ENCODE results near the gene SKIC2. TPM values are rescaled to one million over a fixed set of nuclear protein-coding genes. Genes with fewer than 3 reads are reported as not detected.
"Not testable (repeated sequence)": the region's sequence is repeated elsewhere in the genome, so short reads cannot be mapped to it uniquely, and the experiment has no call there.

SKIC2 gene
- total RNA-seq, 3 donors from 2014 or later (not counting 1 experiment from before 2014, with no cell fraction given), result 119 to 184 (median 151) TPM

DNA sequence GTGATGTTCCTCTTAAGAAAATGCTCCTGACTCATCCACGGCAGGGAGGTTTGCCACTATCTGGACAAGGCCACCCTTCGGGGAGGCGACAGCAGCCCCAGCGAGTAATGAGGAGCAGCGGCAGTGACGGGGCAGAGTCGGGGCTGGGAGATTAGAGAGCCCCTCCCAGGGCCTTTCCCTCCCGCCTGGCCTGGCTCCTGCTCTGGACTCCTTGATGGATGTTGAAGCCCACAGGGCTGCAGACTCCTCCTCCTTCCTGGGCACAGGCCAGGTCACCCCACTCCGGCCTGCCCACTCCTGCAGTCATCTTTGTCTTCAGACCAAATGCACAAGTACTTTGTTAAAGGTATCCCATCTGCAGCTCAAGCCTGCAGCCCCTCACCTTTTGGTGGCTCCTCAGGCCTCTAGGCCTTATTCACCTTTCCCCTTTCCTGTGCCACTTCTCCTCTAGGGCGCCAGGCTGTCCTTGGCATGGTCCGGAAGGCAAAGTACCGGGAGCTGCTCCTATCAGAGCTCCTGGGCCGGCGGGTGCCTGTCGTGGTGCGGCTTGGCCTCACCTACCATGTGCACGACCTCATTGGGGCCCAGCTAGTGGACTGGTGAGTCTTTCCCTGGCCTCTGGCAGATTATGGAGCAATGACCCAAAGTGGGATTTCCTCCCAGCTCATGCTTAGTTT, 54.1 kb downstream of the SKIC2 start:
- DNase-seq; H3K27ac Mint-ChIP-seq; H3K9me3 ChIP-seq (ENCODE audit: control insufficient read depth, insufficient read depth, low read length); H3K4me3 Mint-ChIP-seq; ATAC-seq; H3K4me1 Mint-ChIP-seq; H3K36me3 ChIP-seq (ENCODE audit: control insufficient read depth, insufficient read depth, low read length); H3K27me3 ChIP-seq (ENCODE audit: control insufficient read depth, insufficient read depth, low read length); H3K36me3 Mint-ChIP-seq; H3K9me3 Mint-ChIP-seq; H3K4me3 ChIP-seq (ENCODE audit: low read length); intact Hi-C loops (cut with micrococcal nuclease); H3K27ac ChIP-seq (ENCODE audit: low read length); H3K4me1 ChIP-seq (ENCODE audit: control insufficient read depth, insufficient read depth, low read length); H3K27me3 Mint-ChIP-seq (ENCODE audit: low read depth in 2 of 2): not testable (repeated sequence)
- WGBS (ENCODE audit: insufficient coverage), result 92% methylated on average over 12 of the region's 17 CpGs

DNA sequence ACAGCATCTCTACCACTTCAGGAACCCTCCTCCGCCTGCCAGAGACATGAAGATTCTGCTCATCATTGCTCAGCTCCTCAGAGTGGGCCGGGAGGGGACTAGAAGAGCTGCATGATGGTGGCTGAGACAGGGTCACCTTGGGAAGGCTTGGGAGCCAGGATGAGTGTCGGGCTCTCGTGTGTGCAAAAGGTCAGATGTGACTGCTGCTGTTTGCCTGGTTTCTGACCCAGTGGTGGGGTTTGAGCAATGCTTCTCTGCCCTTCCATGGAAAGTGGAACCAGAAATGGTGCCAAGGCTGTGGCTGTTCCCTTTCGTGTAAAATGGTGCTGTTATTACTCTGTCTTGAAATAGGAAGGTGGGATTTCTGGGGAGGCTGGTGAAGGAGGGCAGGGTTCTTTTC, 54.8 kb downstream of the SKIC2 start:
- H3K9me3 Mint-ChIP-seq; ATAC-seq; H3K27me3 Mint-ChIP-seq (ENCODE audit: low read depth in 2 of 2); H3K4me1 ChIP-seq (ENCODE audit: control insufficient read depth, insufficient read depth, low read length); H3K27ac ChIP-seq (ENCODE audit: low read length); H3K4me1 Mint-ChIP-seq; H3K4me3 Mint-ChIP-seq; H3K9me3 ChIP-seq (ENCODE audit: control insufficient read depth, insufficient read depth, low read length); H3K27ac Mint-ChIP-seq; H3K27me3 ChIP-seq (ENCODE audit: control insufficient read depth, insufficient read depth, low read length); H3K4me3 ChIP-seq (ENCODE audit: low read length); DNase-seq; H3K36me3 Mint-ChIP-seq; H3K36me3 ChIP-seq (ENCODE audit: control insufficient read depth, insufficient read depth, low read length); intact Hi-C loops (cut with micrococcal nuclease): not testable (repeated sequence)
- WGBS (ENCODE audit: insufficient coverage), result no CpG with 5 or more reads among the region's 5 CpGs

- H3K9me3 Mint-ChIP-seq; H3K36me3 Mint-ChIP-seq; H3K36me3 ChIP-seq (ENCODE audit: control insufficient read depth, insufficient read depth, low read length); H3K4me3 Mint-ChIP-seq; intact Hi-C loops (cut with micrococcal nuclease); H3K27me3 ChIP-seq (ENCODE audit: control insufficient read depth, insufficient read depth, low read length); ATAC-seq; H3K4me1 ChIP-seq (ENCODE audit: control insufficient read depth, insufficient read depth, low read length); H3K9me3 ChIP-seq (ENCODE audit: control insufficient read depth, insufficient read depth, low read length); H3K27me3 Mint-ChIP-seq (ENCODE audit: low read depth in 2 of 2); H3K4me1 Mint-ChIP-seq; H3K27ac Mint-ChIP-seq; DNase-seq; H3K4me3 ChIP-seq (ENCODE audit: low read length); H3K27ac ChIP-seq (ENCODE audit: low read length): not testable (repeated sequence)
- no CpG with 5 or more reads among the region's 6 CpGs for WGBS (ENCODE audit: insufficient coverage)
These were observed 55.6 kb downstream of the SKIC2 start, which contains the start of gene C4B for GRCh38 chr6:32014547-32014946. C4B (plus strand) TSS chr6:32014795; CDS start chr6:32014846, 51 bp downstream.

Other genes with a start within 250 kb of the SKIC2 start
- gene LY6G6D, start 243.8 kb upstream of the SKIC2 start, total RNA-seq, result under 1 TPM in 1 of 3 donors, not detected in 2; 0.94 TPM
- gene LY6G6C, start 237.4 kb upstream of the SKIC2 start, total RNA-seq, result not detected
- 10 to 100 TPM in 2 of 3 donors, 1 to 10 TPM in 1; 9.4 to 19.0 (median 12.8) TPM for gene MPIG6B, start 235.8 kb upstream of the SKIC2 start, total RNA-seq
- gene DDAH2, start 229.9 kb upstream of the SKIC2 start, total RNA-seq, result 10 to 100 TPM; 22.3 to 36.1 (median 24.6) TPM
- gene CLIC1, start 222.6 kb upstream of the SKIC2 start, total RNA-seq, result 100 to 1,000 TPM; 348 to 363 (median 355) TPM
- 10 to 100 TPM; 28.2 to 44.6 (median 43.7) TPM for gene MSH5, start 219.2 kb upstream of the SKIC2 start, total RNA-seq
- gene SAPCD1, start 196.5 kb upstream of the SKIC2 start, total RNA-seq, result 10 to 100 TPM in 1 of 3 donors, 1 to 10 TPM in 2; 5.4 to 14.5 (median 6.9) TPM
- 1 to 10 TPM; 2.4 to 4.7 (median 3.2) TPM for gene VWA7, start 181.8 kb upstream of the SKIC2 start, total RNA-seq
- 10 to 100 TPM; 45.2 to 58.6 (median 49.2) TPM for gene VARS1, start 163.4 kb upstream of the SKIC2 start, total RNA-seq
- gene LSM2, start 152.2 kb upstream of the SKIC2 start, total RNA-seq, result 10 to 100 TPM; 28.1 to 34.9 (median 29.2) TPM
- 1 to 10 TPM; 2.0 to 4.5 (median 3.6) TPM for gene HSPA1L, start 143.9 kb upstream of the SKIC2 start, total RNA-seq
- 10 to 100 TPM; 24.4 to 34.6 (median 34.5) TPM for gene HSPA1A, start 143.6 kb upstream of the SKIC2 start, total RNA-seq
- gene HSPA1B, start 131.4 kb upstream of the SKIC2 start, total RNA-seq, result 100 to 1,000 TPM in 1 of 3 donors, 10 to 100 TPM in 1, 1 to 10 TPM in 1; 8.5 to 112 (median 15.3) TPM
- 10 to 100 TPM; 36.1 to 69.6 (median 51.5) TPM for gene NEU1, start 96.4 kb upstream of the SKIC2 start, total RNA-seq
- gene SLC44A4, start 80.2 kb upstream of the SKIC2 start, total RNA-seq, result under 1 TPM in 1 of 3 donors, not detected in 2; 0.48 TPM
- gene EHMT2, start 61.5 kb upstream of the SKIC2 start, total RNA-seq, result 10 to 100 TPM; 49.3 to 56.6 (median 55.8) TPM
- gene ZBTB12, start 57.1 kb upstream of the SKIC2 start, total RNA-seq, result under 1 TPM; 0.54 to 0.77 (median 0.63) TPM
- gene C2, start 31.5 kb upstream of the SKIC2 start, total RNA-seq, result 1 to 10 TPM in 2 of 3 donors, under 1 TPM in 1; 0.55 to 1.3 (median 1.0) TPM
- gene CFB, start 13.1 kb upstream of the SKIC2 start, total RNA-seq, result under 1 TPM in 1 of 3 donors, not detected in 2; 0.45 TPM
- 10 to 100 TPM; 52.6 to 62.3 (median 56.3) TPM for gene NELFE, start 204 bp upstream of the SKIC2 start, total RNA-seq
- 10 to 100 TPM; 37.9 to 54.3 (median 49.0) TPM for gene DXO, start 13.0 kb downstream of the SKIC2 start, total RNA-seq
- 1 to 10 TPM; 5.0 to 8.2 (median 5.4) TPM for gene C4A, start 22.9 kb downstream of the SKIC2 start, total RNA-seq
- 1 to 10 TPM; 4.0 to 5.1 (median 4.6) TPM for gene C4B, start 55.6 kb downstream of the SKIC2 start, total RNA-seq
- gene CYP21A2, start 79.2 kb downstream of the SKIC2 start, total RNA-seq, result under 1 TPM in 2 of 3 donors, not detected in 1; 0.28 to 0.43 TPM
- 10 to 100 TPM; 11.7 to 15.2 (median 13.5) TPM for gene TNXB, start 150.2 kb downstream of the SKIC2 start, total RNA-seq
- gene ATF6B, start 169.1 kb downstream of the SKIC2 start, total RNA-seq, result 100 to 1,000 TPM; 157 to 187 (median 178) TPM
- gene FKBPL, start 171.1 kb downstream of the SKIC2 start, total RNA-seq, result 1 to 10 TPM; 1.8 to 3.2 (median 2.4) TPM
- gene PRRT1, start 192.8 kb downstream of the SKIC2 start, total RNA-seq, result under 1 TPM; 0.38 to 0.63 (median 0.54) TPM
- gene PPT2, start 195.0 kb downstream of the SKIC2 start, total RNA-seq, result 10 to 100 TPM; 16.3 to 28.3 (median 19.0) TPM
- gene EGFL8, start 205.4 kb downstream of the SKIC2 start, total RNA-seq, result 10 to 100 TPM; 18.2 to 22.9 (median 20.1) TPM
- 10 to 100 TPM; 29.5 to 31.9 (median 31.2) TPM for gene AGPAT1, start 216.9 kb downstream of the SKIC2 start, total RNA-seq
- 10 to 100 TPM; 35.1 to 39.2 (median 36.6) TPM for gene RNF5, start 219.2 kb downstream of the SKIC2 start, total RNA-seq
- gene AGER, start 225.1 kb downstream of the SKIC2 start, total RNA-seq, result 10 to 100 TPM; 19.0 to 25.1 (median 22.9) TPM
- 100 to 1,000 TPM; 111 to 116 (median 112) TPM for gene PBX2, start 231.0 kb downstream of the SKIC2 start, total RNA-seq
- gene GPSM3, start 233.5 kb downstream of the SKIC2 start, total RNA-seq, result 100 to 1,000 TPM; 216 to 240 (median 221) TPM

Data from natural killer cell (primary cell).